Measurements from ENCODE around the gene GABRG3.

DNA sequence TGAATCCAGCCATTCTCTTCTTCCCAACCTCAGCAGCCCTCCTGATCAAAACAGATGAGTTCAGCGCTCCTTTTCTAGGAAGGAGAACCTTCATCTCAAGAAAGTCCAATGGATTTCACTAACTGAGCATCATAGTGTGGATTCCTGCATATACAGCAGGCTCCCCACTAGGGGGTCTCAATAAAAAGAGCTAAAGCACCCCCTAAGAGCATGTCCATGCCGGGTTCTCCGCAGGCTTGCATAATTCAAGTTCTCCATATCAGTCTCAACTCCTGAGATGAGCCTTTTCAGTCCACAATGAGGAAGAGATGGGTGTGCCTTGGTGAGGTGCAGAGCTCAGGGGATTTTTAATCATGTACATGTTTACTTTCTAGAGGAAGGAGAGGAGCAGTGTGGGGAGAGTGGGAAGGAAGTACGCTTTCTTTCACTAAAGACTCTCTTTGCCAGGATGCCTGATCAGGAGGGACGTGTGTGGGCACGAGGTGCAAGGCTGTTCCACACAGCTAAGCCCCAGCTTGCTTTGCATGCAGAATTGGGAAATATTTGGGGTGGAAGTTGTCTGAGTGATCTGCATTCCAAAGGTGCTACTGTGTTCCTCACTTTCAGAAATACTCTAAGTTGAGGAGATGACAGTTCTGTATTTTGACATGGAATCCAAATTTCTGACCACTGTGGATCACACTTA lies 564.6 kb downstream of the GABRG3 start:
- TF ChIP-seq, protein P1, sequence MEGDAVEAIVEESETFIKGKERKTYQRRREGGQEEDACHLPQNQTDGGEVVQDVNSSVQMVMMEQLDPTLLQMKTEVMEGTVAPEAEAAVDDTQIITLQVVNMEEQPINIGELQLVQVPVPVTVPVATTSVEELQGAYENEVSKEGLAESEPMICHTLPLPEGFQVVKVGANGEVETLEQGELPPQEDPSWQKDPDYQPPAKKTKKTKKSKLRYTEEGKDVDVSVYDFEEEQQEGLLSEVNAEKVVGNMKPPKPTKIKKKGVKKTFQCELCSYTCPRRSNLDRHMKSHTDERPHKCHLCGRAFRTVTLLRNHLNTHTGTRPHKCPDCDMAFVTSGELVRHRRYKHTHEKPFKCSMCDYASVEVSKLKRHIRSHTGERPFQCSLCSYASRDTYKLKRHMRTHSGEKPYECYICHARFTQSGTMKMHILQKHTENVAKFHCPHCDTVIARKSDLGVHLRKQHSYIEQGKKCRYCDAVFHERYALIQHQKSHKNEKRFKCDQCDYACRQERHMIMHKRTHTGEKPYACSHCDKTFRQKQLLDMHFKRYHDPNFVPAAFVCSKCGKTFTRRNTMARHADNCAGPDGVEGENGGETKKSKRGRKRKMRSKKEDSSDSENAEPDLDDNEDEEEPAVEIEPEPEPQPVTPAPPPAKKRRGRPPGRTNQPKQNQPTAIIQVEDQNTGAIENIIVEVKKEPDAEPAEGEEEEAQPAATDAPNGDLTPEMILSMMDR (conservative IDR thresholded peaks at IDR 0.05; ENCODE audit: low read depth in 2 of 2), result peak in 1 of 2 experiments; percentile 22; a peak in 1 of 4 replicates
- TF ChIP-seq EZH2 (IDR thresholded peaks at IDR 0.05; ENCODE audit: low read depth, unreplicated experiment), result no peak
- TF ChIP-seq, protein P2, sequence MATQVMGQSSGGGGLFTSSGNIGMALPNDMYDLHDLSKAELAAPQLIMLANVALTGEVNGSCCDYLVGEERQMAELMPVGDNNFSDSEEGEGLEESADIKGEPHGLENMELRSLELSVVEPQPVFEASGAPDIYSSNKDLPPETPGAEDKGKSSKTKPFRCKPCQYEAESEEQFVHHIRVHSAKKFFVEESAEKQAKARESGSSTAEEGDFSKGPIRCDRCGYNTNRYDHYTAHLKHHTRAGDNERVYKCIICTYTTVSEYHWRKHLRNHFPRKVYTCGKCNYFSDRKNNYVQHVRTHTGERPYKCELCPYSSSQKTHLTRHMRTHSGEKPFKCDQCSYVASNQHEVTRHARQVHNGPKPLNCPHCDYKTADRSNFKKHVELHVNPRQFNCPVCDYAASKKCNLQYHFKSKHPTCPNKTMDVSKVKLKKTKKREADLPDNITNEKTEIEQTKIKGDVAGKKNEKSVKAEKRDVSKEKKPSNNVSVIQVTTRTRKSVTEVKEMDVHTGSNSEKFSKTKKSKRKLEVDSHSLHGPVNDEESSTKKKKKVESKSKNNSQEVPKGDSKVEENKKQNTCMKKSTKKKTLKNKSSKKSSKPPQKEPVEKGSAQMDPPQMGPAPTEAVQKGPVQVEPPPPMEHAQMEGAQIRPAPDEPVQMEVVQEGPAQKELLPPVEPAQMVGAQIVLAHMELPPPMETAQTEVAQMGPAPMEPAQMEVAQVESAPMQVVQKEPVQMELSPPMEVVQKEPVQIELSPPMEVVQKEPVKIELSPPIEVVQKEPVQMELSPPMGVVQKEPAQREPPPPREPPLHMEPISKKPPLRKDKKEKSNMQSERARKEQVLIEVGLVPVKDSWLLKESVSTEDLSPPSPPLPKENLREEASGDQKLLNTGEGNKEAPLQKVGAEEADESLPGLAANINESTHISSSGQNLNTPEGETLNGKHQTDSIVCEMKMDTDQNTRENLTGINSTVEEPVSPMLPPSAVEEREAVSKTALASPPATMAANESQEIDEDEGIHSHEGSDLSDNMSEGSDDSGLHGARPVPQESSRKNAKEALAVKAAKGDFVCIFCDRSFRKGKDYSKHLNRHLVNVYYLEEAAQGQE (IDR thresholded peaks at IDR 0.05; ENCODE audit: unreplicated experiment), result no peak
- no peak for TF ChIP-seq JUNB (IDR thresholded peaks at IDR 0.05; ENCODE audit: unreplicated experiment)
- no peak for TF ChIP-seq ZNF114 (CRISPR knock-in tag; IDR thresholded peaks at IDR 0.05)
- TF ChIP-seq EZH2phosphoT487 (IDR thresholded peaks at IDR 0.05; ENCODE audit: unreplicated experiment), result no peak
- TF ChIP-seq POLR2AphosphoS5 (IDR thresholded peaks at IDR 0.05; ENCODE audit: low read depth), result no peak
- TF ChIP-seq, protein P3, sequence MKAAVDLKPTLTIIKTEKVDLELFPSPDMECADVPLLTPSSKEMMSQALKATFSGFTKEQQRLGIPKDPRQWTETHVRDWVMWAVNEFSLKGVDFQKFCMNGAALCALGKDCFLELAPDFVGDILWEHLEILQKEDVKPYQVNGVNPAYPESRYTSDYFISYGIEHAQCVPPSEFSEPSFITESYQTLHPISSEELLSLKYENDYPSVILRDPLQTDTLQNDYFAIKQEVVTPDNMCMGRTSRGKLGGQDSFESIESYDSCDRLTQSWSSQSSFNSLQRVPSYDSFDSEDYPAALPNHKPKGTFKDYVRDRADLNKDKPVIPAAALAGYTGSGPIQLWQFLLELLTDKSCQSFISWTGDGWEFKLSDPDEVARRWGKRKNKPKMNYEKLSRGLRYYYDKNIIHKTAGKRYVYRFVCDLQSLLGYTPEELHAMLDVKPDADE (IDR thresholded peaks at IDR 0.05), result no peak
- TF ChIP-seq, protein P4, sequence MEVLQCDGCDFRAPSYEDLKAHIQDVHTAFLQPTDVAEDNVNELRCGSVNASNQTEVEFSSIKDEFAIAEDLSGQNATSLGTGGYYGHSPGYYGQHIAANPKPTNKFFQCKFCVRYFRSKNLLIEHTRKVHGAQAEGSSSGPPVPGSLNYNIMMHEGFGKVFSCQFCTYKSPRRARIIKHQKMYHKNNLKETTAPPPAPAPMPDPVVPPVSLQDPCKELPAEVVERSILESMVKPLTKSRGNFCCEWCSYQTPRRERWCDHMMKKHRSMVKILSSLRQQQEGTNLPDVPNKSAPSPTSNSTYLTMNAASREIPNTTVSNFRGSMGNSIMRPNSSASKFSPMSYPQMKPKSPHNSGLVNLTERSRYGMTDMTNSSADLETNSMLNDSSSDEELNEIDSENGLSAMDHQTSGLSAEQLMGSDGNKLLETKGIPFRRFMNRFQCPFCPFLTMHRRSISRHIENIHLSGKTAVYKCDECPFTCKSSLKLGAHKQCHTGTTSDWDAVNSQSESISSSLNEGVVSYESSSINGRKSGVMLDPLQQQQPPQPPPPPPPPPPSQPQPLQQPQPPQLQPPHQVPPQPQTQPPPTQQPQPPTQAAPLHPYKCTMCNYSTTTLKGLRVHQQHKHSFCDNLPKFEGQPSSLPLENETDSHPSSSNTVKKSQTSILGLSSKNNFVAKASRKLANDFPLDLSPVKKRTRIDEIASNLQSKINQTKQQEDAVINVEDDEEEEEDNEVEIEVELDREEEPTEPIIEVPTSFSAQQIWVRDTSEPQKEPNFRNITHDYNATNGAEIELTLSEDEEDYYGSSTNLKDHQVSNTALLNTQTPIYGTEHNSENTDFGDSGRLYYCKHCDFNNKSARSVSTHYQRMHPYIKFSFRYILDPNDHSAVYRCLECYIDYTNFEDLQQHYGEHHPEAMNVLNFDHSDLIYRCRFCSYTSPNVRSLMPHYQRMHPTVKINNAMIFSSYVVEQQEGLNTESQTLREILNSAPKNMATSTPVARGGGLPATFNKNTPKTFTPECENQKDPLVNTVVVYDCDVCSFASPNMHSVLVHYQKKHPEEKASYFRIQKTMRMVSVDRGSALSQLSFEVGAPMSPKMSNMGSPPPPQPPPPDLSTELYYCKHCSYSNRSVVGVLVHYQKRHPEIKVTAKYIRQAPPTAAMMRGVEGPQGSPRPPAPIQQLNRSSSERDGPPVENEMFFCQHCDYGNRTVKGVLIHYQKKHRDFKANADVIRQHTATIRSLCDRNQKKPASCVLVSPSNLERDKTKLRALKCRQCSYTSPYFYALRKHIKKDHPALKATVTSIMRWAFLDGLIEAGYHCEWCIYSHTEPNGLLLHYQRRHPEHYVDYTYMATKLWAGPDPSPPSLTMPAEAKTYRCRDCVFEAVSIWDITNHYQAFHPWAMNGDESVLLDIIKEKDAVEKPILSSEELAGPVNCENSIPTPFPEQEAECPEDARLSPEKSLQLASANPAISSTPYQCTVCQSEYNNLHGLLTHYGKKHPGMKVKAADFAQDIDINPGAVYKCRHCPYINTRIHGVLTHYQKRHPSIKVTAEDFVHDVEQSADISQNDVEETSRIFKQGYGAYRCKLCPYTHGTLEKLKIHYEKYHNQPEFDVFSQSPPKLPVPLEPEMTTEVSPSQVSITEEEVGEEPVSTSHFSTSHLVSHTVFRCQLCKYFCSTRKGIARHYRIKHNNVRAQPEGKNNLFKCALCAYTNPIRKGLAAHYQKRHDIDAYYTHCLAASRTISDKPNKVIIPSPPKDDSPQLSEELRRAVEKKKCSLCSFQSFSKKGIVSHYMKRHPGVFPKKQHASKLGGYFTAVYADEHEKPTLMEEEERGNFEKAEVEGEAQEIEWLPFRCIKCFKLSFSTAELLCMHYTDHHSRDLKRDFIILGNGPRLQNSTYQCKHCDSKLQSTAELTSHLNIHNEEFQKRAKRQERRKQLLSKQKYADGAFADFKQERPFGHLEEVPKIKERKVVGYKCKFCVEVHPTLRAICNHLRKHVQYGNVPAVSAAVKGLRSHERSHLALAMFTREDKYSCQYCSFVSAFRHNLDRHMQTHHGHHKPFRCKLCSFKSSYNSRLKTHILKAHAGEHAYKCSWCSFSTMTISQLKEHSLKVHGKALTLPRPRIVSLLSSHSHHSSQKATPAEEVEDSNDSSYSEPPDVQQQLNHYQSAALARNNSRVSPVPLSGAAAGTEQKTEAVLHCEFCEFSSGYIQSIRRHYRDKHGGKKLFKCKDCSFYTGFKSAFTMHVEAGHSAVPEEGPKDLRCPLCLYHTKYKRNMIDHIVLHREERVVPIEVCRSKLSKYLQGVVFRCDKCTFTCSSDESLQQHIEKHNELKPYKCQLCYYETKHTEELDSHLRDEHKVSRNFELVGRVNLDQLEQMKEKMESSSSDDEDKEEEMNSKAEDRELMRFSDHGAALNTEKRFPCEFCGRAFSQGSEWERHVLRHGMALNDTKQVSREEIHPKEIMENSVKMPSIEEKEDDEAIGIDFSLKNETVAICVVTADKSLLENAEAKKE (CRISPR knock-in tag; IDR thresholded peaks at IDR 0.05), result no peak

All from GM23338 (cell line).